Fibroblast of pulmonary artery (primary cell): ENCODE measurements around the gene SLFN14.

ENCODE experiments used
- DNase-seq: peaks from one replicate; pipeline ENCODE4 v3.0.0-alpha.2; 2010; ENCODE audit warnings: low read depth
- H3K4me3 ChIP-seq: replicated peaks from 2 replicates; pipeline ENCODE4 v1.5.1; 2011; ENCODE audit warnings: low read depth, mild to moderate bottlenecking, control low read depth, low read length, moderate library complexity
- TF ChIP-seq, protein P1 (sequence below): IDR thresholded peaks from 2 replicates; pipeline ENCODE4 v1.5.1; 2011; ENCODE audit warnings: mild to moderate bottlenecking, control low read depth, low read length, inconsistent platforms; ENCODE audit errors: missing control alignments

Gene SLFN14

DNA sequence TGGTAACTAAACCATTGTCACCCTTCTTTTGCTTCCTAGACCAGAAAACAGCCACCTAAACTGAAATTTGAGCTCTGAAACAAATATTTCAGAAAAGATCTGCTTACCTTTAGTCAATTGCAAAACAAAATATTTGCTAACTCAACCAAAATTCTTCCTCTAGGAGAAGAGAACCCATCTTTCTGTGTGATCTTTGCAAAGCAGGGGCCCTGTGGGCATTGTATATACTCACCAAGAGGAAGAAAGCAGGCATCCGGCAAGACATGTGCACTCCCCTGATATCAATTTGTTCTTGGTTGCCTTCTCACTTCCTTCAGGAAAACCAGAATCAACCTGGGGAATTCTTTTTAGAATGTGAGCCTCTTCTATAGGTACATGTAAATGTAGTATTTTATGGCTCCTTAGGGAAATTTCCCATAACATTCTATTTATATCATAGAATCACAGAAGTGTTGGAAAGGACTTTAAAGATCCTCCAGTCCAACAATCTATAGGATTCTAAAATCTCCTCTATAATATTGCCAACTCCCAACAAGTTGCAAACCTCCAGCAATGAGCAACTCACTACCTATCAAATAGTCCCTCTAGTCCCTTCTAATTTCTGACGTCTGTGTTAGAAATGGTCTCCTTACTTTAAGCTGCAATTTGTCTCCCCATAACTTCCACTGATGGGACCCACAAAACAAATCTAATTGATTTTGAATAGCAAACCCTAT, 966 bp downstream of the SLFN14 start:
- no peak overlapping the region for H3K4me3 ChIP-seq
- DNase-seq, result no peak
- TF ChIP-seq, protein P1, sequence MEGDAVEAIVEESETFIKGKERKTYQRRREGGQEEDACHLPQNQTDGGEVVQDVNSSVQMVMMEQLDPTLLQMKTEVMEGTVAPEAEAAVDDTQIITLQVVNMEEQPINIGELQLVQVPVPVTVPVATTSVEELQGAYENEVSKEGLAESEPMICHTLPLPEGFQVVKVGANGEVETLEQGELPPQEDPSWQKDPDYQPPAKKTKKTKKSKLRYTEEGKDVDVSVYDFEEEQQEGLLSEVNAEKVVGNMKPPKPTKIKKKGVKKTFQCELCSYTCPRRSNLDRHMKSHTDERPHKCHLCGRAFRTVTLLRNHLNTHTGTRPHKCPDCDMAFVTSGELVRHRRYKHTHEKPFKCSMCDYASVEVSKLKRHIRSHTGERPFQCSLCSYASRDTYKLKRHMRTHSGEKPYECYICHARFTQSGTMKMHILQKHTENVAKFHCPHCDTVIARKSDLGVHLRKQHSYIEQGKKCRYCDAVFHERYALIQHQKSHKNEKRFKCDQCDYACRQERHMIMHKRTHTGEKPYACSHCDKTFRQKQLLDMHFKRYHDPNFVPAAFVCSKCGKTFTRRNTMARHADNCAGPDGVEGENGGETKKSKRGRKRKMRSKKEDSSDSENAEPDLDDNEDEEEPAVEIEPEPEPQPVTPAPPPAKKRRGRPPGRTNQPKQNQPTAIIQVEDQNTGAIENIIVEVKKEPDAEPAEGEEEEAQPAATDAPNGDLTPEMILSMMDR, result no peak

DNA sequence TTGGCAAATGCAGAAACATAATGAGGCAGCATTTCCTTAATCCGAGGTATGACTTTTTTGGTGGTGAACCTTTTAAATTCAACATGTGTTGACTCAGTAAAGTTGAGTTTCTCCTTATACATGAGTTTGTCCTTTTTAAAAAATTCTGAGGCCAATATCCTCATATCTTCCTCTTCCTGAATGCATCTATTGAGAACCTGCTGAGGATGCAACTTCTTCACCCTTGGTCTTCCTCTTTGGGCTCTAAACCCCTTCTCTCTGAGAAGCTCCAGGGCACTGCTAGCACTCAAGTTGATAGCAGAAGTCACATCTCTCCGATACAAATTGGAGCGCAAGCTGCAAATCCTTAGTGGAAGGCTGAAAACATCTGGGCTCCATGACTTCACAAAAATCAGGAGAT, 3.3 kb downstream of the SLFN14 start:
- TF ChIP-seq, protein P1, result no peak
- no peak for DNase-seq
- H3K4me3 ChIP-seq, result no peak overlapping the region

DNA sequence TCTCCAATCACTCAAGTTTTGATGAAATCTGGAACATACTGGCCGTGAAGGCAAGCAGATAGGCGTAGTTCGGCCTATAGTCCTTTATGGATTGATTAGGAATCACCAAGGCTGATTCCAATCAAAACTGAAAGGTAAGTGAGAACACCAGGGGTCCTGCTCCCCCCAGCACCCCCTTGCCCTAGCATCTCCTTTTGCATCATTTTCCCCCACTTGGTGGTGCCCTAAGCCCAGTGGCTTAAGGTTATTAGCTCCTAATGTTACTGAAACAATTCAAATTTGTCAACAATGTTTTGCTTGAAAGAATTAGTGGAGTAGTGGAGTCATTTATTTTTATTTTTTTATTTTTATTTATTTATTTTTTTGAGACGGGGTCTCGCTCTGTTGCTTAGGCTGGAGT, 4.9 kb downstream of the SLFN14 start:
- TF ChIP-seq, protein P1, result peak; percentile 22
- no peak overlapping the region for H3K4me3 ChIP-seq
- DNase-seq, result no peak

DNA sequence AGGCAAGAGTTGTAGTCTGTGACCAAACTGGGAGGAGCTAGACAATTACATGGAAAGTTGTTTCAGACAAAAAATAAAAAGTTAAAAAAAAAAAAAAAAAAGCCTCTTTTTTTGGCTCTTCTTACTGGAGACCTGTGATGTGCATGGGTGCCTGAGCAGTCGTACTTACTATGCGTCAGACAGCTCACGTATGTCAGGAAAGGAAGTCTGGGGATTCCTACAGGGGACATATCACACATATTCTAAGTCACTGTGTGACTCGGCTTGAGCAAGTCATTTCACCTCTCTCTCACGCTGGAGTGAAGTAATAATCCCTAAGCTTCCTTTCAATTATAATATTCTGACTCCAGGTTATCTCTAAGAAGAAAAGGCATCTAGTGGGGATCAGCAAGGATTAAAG, 6.0 kb downstream of the SLFN14 start:
- TF ChIP-seq, protein P1, result no peak
- DNase-seq, result no peak
- no peak overlapping the region for H3K4me3 ChIP-seq

DNA sequence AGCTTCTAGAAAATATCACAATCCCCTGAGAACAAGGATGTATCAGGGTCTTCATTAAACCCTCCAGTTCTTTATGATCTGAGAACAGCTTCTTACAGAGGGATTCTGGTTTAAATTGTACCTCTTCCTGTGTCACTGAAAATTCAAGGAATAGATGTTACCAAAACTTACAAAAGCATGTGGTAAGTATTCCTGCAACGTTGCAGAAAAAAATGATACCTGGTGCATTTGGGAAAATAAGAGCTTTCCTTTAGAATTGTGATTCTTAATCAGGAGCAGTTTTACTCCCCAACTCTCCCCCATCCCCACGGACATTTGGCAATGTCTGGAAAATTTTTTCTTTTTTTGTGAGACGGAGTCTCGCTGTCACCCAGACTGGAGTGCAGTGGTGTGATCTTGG, 7.3 kb downstream of the SLFN14 start:
- no peak overlapping the region for H3K4me3 ChIP-seq
- TF ChIP-seq, protein P1, result no peak
- no peak for DNase-seq

DNA sequence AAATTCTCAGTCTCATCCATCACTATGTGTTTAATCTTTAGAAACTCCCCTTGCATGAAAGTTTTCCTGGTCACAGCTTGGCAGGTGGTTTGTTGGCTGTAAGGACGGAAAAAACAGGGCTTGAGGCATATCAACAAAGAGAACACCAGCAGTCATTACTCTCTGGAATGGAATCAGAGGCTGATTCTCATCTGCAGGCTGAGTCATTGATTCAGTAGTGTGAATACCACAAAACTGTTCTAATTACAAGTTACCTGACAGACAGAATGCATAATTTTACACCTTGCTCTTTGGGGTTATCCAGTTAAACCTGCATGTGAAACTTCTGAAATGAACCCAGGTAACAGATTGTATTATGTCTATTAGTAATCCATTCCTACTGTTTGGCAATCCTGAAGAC, 11.6 kb downstream of the SLFN14 start:
- no peak for DNase-seq
- no peak overlapping the region for H3K4me3 ChIP-seq
- TF ChIP-seq, protein P1, result no peak

DNA sequence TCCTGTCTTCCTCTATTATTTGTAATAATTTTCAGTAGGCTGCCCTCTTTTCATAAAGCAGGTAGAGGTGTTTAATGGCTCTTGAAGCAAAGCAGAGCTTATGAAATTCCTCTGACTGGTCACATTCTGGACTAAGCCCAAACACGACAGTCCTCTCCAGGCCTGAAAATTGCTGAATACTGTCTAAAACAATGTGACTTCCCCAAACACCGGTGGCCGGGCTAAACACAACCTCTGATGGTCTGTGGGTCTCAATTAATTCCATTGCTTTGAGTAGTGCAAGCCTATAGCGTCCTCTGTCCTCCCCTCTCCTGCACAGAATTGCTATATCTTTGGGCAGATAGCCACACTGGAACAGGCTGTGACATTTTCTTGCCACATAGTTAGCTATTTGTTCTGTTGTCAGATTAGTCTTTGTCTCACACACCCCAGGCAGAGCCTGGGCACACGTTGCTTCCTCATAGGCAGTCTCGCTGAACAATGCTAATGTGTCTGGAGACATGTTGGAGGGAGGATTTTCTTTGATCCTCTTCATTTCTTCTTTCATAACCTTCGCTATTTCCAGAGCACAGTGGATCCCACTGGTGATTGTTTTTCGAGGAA, 12.3 kb downstream of the SLFN14 start:
- no peak overlapping the region for H3K4me3 ChIP-seq
- TF ChIP-seq, protein P1, result no peak
- no peak for DNase-seq
